HG02884 (cell line): ENCODE measurements around the gene SLC6A3.

Source experiments
- ATAC-seq: cut with Tn5 transposase; IDR thresholded peaks from one replicate; pipeline ENCODE4 v1.9.1; 2021; ENCODE audit warnings: mild to moderate bottlenecking, moderate library complexity; ENCODE audit not compliant: unreplicated experiment

The SLC6A3 gene

GRCh38 chr5:1392261-1392660, 53.0 kb downstream of the SLC6A3 start:
- no peak for ATAC-seq

- ATAC-seq = no peak
Observed at GRCh38 chr5:1391691-1392090, 53.5 kb downstream of the SLC6A3 start.

GRCh38 chr5:1390861-1391600, 54.2 kb downstream of the SLC6A3 start:
- ATAC-seq = no peak

GRCh38 chr5:1390333-1390732, 54.9 kb downstream of the SLC6A3 start:
- ATAC-seq = no peak

- ATAC-seq = no peak
Observed at GRCh38 chr5:1388383-1388967, 56.8 kb downstream of the SLC6A3 start.

GRCh38 chr5:1387876-1388275, 57.4 kb downstream of the SLC6A3 start:
- ATAC-seq = no peak

GRCh38 chr5:1387059-1387755, 58.0 kb downstream of the SLC6A3 start:
- ATAC-seq = no peak

- ATAC-seq = peak; percentile 40
Observed at GRCh38 chr5:1386274-1386717, 58.9 kb downstream of the SLC6A3 start.

GRCh38 chr5:1385395-1386273, 59.6 kb downstream of the SLC6A3 start:
- peak; percentile 90 for ATAC-seq

- ATAC-seq = no peak
Observed at GRCh38 chr5:1384521-1384920, 60.7 kb downstream of the SLC6A3 start.

GRCh38 chr5:1383886-1384401, 61.3 kb downstream of the SLC6A3 start:
- ATAC-seq = no peak

GRCh38 chr5:1383344-1383743, 61.9 kb downstream of the SLC6A3 start:
- ATAC-seq = no peak

GRCh38 chr5:1382248-1382700, 63.0 kb downstream of the SLC6A3 start:
- no peak for ATAC-seq

- no peak for ATAC-seq
Observed at GRCh38 chr5:1381370-1382247, 63.6 kb downstream of the SLC6A3 start.

GRCh38 chr5:1380910-1381309, 64.3 kb downstream of the SLC6A3 start:
- no peak for ATAC-seq

- ATAC-seq = peak; percentile 49
Observed at GRCh38 chr5:1380011-1380817, 65.0 kb downstream of the SLC6A3 start.

GRCh38 chr5:1378866-1379659, 66.2 kb downstream of the SLC6A3 start:
- ATAC-seq = no peak

- no peak for ATAC-seq
Observed at GRCh38 chr5:1378096-1378495, 67.1 kb downstream of the SLC6A3 start.
